Measurements from ENCODE around the gene MBNL1. TPM values are rescaled to one million over a fixed set of nuclear protein-coding genes. Genes with fewer than 3 reads are reported as not detected.

Gene MBNL1
- polyA plus RNA-seq, 1 donor, result 53.6 TPM

GRCh38 chr3:152296382-152296781 lies 27.7 kb downstream of the MBNL1 start:
- WGBS (ENCODE audit: insufficient coverage, low lambda C conversion rate), result 100% methylated on average over 2 of the region's 3 CpGs
- Histone ChIP-seq H3K27ac (ENCODE audit: low read length) (no peak overlapping the region), H3K27me3 (ENCODE audit: control insufficient read depth, insufficient read depth, low read length) (no peaks in the 10 kb centered on the region), H3K9me3 (ENCODE audit: control insufficient read depth, low read depth, low read length) (no peaks in the 10 kb centered on the region), H3K4me1 (ENCODE audit: control insufficient read depth, insufficient read depth, low read length) (peaks cover 33% of the 10 kb centered on the region), H3K36me3 (ENCODE audit: control insufficient read depth, insufficient read depth, low read length) (peaks cover 5% of the 10 kb centered on the region), H3K4me3 (ENCODE audit: low read length) (no peak overlapping the region)
- no peak for DNase-seq

GRCh38 chr3:152296971-152297370 lies 28.2 kb downstream of the MBNL1 start:
- no peaks in the 10 kb centered on the region for H3K9me3 ChIP-seq (ENCODE audit: control insufficient read depth, low read depth, low read length)
- H3K4me3 ChIP-seq (ENCODE audit: low read length), result no peak overlapping the region
- no peak overlapping the region for H3K27ac ChIP-seq (ENCODE audit: low read length)
- H3K27me3 ChIP-seq (ENCODE audit: control insufficient read depth, insufficient read depth, low read length), result no peaks in the 10 kb centered on the region
- WGBS (ENCODE audit: insufficient coverage, low lambda C conversion rate), result no CpG with 5 or more reads among the region's 1 CpG
- H3K36me3 ChIP-seq (ENCODE audit: control insufficient read depth, insufficient read depth, low read length), result peaks cover 5% of the 10 kb centered on the region
- H3K4me1 ChIP-seq (ENCODE audit: control insufficient read depth, insufficient read depth, low read length), result peaks cover 38% of the 10 kb centered on the region
- DNase-seq, result no peak

- Histone ChIP-seq H3K9me3 (ENCODE audit: control insufficient read depth, low read depth, low read length) (no peaks in the 10 kb centered on the region), H3K27me3 (ENCODE audit: control insufficient read depth, insufficient read depth, low read length) (no peaks in the 10 kb centered on the region), H3K27ac (ENCODE audit: low read length) (peak overlapping the region; percentile 72), H3K4me1 (ENCODE audit: control insufficient read depth, insufficient read depth, low read length) (peaks cover 42% of the 10 kb centered on the region), H3K36me3 (ENCODE audit: control insufficient read depth, insufficient read depth, low read length) (peaks cover 5% of the 10 kb centered on the region), H3K4me3 (ENCODE audit: low read length) (peak overlapping the region; percentile 44)
- peak; percentile 80 to 91 for DNase-seq
- WGBS (ENCODE audit: insufficient coverage, low lambda C conversion rate), result no CpG with 5 or more reads among the region's 14 CpGs
These were observed 29.9 kb downstream of the MBNL1 start for GRCh38 chr3:152298393-152299248.

- Histone ChIP-seq H3K4me1 (ENCODE audit: control insufficient read depth, insufficient read depth, low read length) (peaks cover 42% of the 10 kb centered on the region), H3K9me3 (ENCODE audit: control insufficient read depth, low read depth, low read length) (no peaks in the 10 kb centered on the region), H3K4me3 (ENCODE audit: low read length) (peak overlapping the region; percentile 44), H3K27ac (ENCODE audit: low read length) (peak overlapping the region; percentile 72), H3K36me3 (ENCODE audit: control insufficient read depth, insufficient read depth, low read length) (peaks cover 5% of the 10 kb centered on the region), H3K27me3 (ENCODE audit: control insufficient read depth, insufficient read depth, low read length) (no peaks in the 10 kb centered on the region)
- no peak for DNase-seq
- 80% methylated on average over 1 of the region's 9 CpGs for WGBS (ENCODE audit: insufficient coverage, low lambda C conversion rate)
These were observed 30.7 kb downstream of the MBNL1 start for GRCh38 chr3:152299249-152299976.

- Histone ChIP-seq H3K4me3 (ENCODE audit: low read length) (no peak overlapping the region), H3K36me3 (ENCODE audit: control insufficient read depth, insufficient read depth, low read length) (peaks cover 5% of the 10 kb centered on the region), H3K27me3 (ENCODE audit: control insufficient read depth, insufficient read depth, low read length) (no peaks in the 10 kb centered on the region), H3K27ac (ENCODE audit: low read length) (no peak overlapping the region), H3K4me1 (ENCODE audit: control insufficient read depth, insufficient read depth, low read length) (peaks cover 42% of the 10 kb centered on the region), H3K9me3 (ENCODE audit: control insufficient read depth, low read depth, low read length) (no peaks in the 10 kb centered on the region)
- WGBS (ENCODE audit: insufficient coverage, low lambda C conversion rate), result 80% methylated on average over 1 of the region's 8 CpGs
- no peak for DNase-seq
These were observed 31.5 kb downstream of the MBNL1 start for GRCh38 chr3:152300029-152300731.

GRCh38 chr3:152301745-152302181 lies 33.0 kb downstream of the MBNL1 start:
- DNase-seq, result no peak
- 100% methylated on average over 1 of the region's 3 CpGs for WGBS (ENCODE audit: insufficient coverage, low lambda C conversion rate)
- Histone ChIP-seq H3K27ac (ENCODE audit: low read length) (peak overlapping the region; percentile 11), H3K9me3 (ENCODE audit: control insufficient read depth, low read depth, low read length) (no peaks in the 10 kb centered on the region), H3K4me1 (ENCODE audit: control insufficient read depth, insufficient read depth, low read length) (peaks cover 30% of the 10 kb centered on the region), H3K36me3 (ENCODE audit: control insufficient read depth, insufficient read depth, low read length) (peaks cover 5% of the 10 kb centered on the region), H3K27me3 (ENCODE audit: control insufficient read depth, insufficient read depth, low read length) (no peaks in the 10 kb centered on the region), H3K4me3 (ENCODE audit: low read length) (no peak overlapping the region)

GRCh38 chr3:152302521-152303021 lies 33.8 kb downstream of the MBNL1 start:
- 23% methylated on average over 2 of the region's 4 CpGs for WGBS (ENCODE audit: insufficient coverage, low lambda C conversion rate)
- H3K27ac ChIP-seq (ENCODE audit: low read length), result peak overlapping the region; percentile 11
- peak; percentile 28 to 54 for DNase-seq
- H3K27me3 ChIP-seq (ENCODE audit: control insufficient read depth, insufficient read depth, low read length), result no peaks in the 10 kb centered on the region
- H3K36me3 ChIP-seq (ENCODE audit: control insufficient read depth, insufficient read depth, low read length), result peaks cover 5% of the 10 kb centered on the region
- no peaks in the 10 kb centered on the region for H3K9me3 ChIP-seq (ENCODE audit: control insufficient read depth, low read depth, low read length)
- H3K4me3 ChIP-seq (ENCODE audit: low read length), result no peak overlapping the region
- H3K4me1 ChIP-seq (ENCODE audit: control insufficient read depth, insufficient read depth, low read length), result peaks cover 32% of the 10 kb centered on the region

GRCh38 chr3:152304160-152304559 lies 35.4 kb downstream of the MBNL1 start:
- H3K4me3 ChIP-seq (ENCODE audit: low read length), result no peak overlapping the region
- H3K4me1 ChIP-seq (ENCODE audit: control insufficient read depth, insufficient read depth, low read length), result peaks cover 30% of the 10 kb centered on the region
- no peak overlapping the region for H3K27ac ChIP-seq (ENCODE audit: low read length)
- H3K36me3 ChIP-seq (ENCODE audit: control insufficient read depth, insufficient read depth, low read length), result peaks cover 5% of the 10 kb centered on the region
- H3K9me3 ChIP-seq (ENCODE audit: control insufficient read depth, low read depth, low read length), result no peaks in the 10 kb centered on the region
- no peaks in the 10 kb centered on the region for H3K27me3 ChIP-seq (ENCODE audit: control insufficient read depth, insufficient read depth, low read length)
- no peak for DNase-seq

GRCh38 chr3:152305075-152305474 lies 36.3 kb downstream of the MBNL1 start:
- no peak for DNase-seq
- Histone ChIP-seq H3K27me3 (ENCODE audit: control insufficient read depth, insufficient read depth, low read length) (no peaks in the 10 kb centered on the region), H3K9me3 (ENCODE audit: control insufficient read depth, low read depth, low read length) (no peaks in the 10 kb centered on the region), H3K36me3 (ENCODE audit: control insufficient read depth, insufficient read depth, low read length) (peaks cover 2% of the 10 kb centered on the region), H3K4me3 (ENCODE audit: low read length) (no peak overlapping the region), H3K4me1 (ENCODE audit: control insufficient read depth, insufficient read depth, low read length) (peaks cover 20% of the 10 kb centered on the region), H3K27ac (ENCODE audit: low read length) (no peak overlapping the region)
- WGBS (ENCODE audit: insufficient coverage, low lambda C conversion rate), result 75% methylated on average over 1 of the region's 2 CpGs

GRCh38 chr3:152307829-152308474 lies 39.2 kb downstream of the MBNL1 start:
- H3K4me1 ChIP-seq (ENCODE audit: control insufficient read depth, insufficient read depth, low read length), result peaks cover 8% of the 10 kb centered on the region
- no CpG with 5 or more reads among the region's 1 CpG for WGBS (ENCODE audit: insufficient coverage, low lambda C conversion rate)

More at GRCh38 chr3:152307829-152308474, 39.2 kb downstream of the MBNL1 start:
- peak in 1 of 2 donors; percentile 43 for DNase-seq
- no peaks in the 10 kb centered on the region for H3K9me3 ChIP-seq (ENCODE audit: control insufficient read depth, low read depth, low read length)
- no peaks in the 10 kb centered on the region for H3K27me3 ChIP-seq (ENCODE audit: control insufficient read depth, insufficient read depth, low read length)
- H3K4me3 ChIP-seq (ENCODE audit: low read length), result no peak overlapping the region
- H3K27ac ChIP-seq (ENCODE audit: low read length), result peak overlapping the region; percentile 17
- no peaks in the 10 kb centered on the region for H3K36me3 ChIP-seq (ENCODE audit: control insufficient read depth, insufficient read depth, low read length)

Data from large intestine (tissue), 3 donors.